ENCODE measurements around the gene LYAR.

The LYAR gene

DNA sequence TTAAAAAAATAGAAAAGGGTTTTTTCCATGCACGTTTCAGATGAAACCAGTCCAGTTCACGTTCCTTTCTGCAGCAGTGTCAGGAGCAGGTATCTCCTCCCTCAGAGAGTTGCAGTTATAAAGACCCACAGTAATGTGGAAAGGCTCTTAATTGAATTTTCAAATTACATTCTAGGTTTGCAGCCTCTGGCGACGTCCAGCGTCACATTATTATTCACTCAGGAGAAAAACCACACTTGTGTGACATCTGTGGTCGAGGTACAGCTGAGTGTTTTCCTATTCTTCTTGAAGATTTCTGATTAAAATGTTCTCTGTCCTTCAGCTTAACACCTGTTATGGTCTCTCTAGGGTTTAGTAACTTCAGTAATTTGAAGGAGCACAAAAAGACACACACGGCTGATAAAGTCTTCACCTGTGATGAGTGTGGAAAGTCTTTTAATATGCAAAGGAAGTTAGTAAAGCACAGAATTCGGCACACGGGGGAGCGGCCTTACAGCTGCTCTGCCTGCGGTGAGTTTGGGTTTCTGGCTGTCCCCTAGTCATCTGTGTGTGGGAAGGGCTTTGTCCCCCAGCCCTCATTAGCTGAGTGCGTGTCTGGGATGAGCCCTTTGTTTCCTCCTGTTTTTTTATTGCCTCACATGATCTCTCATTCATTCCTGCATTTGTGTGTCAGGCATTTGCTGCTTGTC, 25.7 kb upstream of the LYAR start:
- TF ChIP-seq CTCF (IDR thresholded peaks at IDR 0.05; ENCODE audit: low read length, missing control alignments), result no peak
- no peak overlapping the region for H3K4me3 ChIP-seq (replicated peaks; ENCODE audit: low read depth, low read length)
- DNase-seq (ENCODE audit: low read depth), result no peak

DNA sequence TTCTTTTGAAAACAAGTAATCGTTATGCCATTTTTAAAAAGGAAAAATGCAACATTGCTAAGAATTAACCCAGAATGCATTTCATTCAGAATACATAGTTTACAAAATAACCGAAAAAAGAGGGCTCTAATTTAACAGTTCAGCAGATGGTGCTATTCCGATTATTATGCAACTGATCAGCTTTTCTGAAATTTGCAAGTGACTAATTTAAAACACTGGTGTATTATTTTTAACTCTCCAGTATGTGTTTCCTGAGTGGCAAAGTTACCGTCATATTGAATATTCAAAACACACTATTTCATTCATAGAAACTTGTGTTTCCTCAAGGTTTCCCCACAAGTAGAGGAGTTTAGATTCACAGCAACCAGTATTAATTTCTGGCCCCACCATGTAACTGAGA, 21.2 kb upstream of the LYAR start:
- no peak overlapping the region for H3K4me3 ChIP-seq (replicated peaks; ENCODE audit: low read depth, low read length)
- DNase-seq (ENCODE audit: low read depth), result no peak
- TF ChIP-seq CTCF (IDR thresholded peaks at IDR 0.05; ENCODE audit: low read length, missing control alignments), result no peak

- no peak for DNase-seq (ENCODE audit: low read depth)
- no peak overlapping the region for H3K4me3 ChIP-seq (replicated peaks; ENCODE audit: low read depth, low read length)
- no peak for TF ChIP-seq CTCF (IDR thresholded peaks at IDR 0.05; ENCODE audit: low read length, missing control alignments)
These were observed 19.0 kb upstream of the LYAR start for GRCh38 chr4:4308800-4309441.

DNA sequence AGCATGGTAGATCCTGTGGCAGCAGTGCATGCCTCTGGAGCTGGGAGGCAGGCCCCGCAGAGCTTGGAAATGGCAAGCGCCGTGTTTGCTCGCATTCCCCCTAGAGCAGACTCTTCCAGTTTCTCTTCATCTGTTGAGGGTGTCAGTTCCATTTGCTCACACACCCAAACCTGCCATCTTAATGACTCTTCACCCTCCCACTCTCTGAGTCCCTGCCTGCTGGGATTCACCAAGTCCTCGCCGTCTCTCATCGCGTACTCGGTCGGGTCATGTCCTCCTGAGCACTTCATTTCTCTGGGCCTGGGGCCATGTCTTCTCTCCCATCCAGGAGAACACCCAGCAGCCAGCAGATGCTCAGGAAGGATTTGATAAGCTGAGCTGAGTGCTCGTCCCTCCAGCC, 17.0 kb upstream of the LYAR start:
- DNase-seq (ENCODE audit: low read depth), result no peak
- TF ChIP-seq CTCF (IDR thresholded peaks at IDR 0.05; ENCODE audit: low read length, missing control alignments), result no peak

GRCh38 chr4:4302416-4302815, 12.5 kb upstream of the LYAR start:
- no peak for TF ChIP-seq CTCF (IDR thresholded peaks at IDR 0.05; ENCODE audit: low read length, missing control alignments)
- DNase-seq (ENCODE audit: low read depth), result no peak
- H3K4me3 ChIP-seq (replicated peaks; ENCODE audit: low read depth, low read length), result no peak overlapping the region

More for the DNA sequence above, 17.0 kb upstream of the LYAR start:
- H3K4me3 ChIP-seq (replicated peaks; ENCODE audit: low read depth, low read length), result no peak overlapping the region

GRCh38 chr4:4302001-4302400, 12.0 kb upstream of the LYAR start:
- no peak for TF ChIP-seq CTCF (IDR thresholded peaks at IDR 0.05; ENCODE audit: low read length, missing control alignments)
- H3K4me3 ChIP-seq (replicated peaks; ENCODE audit: low read depth, low read length), result no peak overlapping the region
- DNase-seq (ENCODE audit: low read depth), result no peak

DNA sequence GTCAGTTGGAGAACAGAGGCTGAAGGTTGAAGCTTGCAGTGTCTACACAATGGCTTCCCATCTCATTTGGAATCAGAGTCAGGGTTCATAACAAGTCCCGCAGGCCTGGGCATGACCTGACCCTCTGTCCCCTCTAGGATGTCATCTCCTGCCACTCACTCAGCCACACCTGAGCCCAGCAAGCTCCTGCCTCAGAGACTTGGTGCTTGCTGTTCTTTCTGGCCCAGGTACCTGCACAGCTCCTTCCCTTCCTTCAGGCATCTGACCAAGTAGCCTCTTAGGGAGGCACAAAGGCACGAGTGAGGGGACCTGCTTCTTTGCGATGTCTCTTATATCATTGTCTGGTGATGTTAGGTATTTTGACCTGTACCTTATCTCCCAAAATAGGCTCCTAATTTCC, 9.1 kb upstream of the LYAR start:
- TF ChIP-seq CTCF (IDR thresholded peaks at IDR 0.05; ENCODE audit: low read length, missing control alignments), result no peak
- no peak overlapping the region for H3K4me3 ChIP-seq (replicated peaks; ENCODE audit: low read depth, low read length)
- no peak for DNase-seq (ENCODE audit: low read depth)
